GM19035 (cell line): ENCODE measurements around the gene GFPT1.
"Not testable (repeated sequence)": the region's sequence is repeated elsewhere in the genome, so short reads cannot be mapped to it uniquely, and the experiment has no call there.

Experiments
- ATAC-seq: cut with Tn5 transposase; IDR thresholded peaks from one replicate; pipeline ENCODE4 v1.9.1; 2021; ENCODE audit not compliant: unreplicated experiment

GFPT1 gene

DNA sequence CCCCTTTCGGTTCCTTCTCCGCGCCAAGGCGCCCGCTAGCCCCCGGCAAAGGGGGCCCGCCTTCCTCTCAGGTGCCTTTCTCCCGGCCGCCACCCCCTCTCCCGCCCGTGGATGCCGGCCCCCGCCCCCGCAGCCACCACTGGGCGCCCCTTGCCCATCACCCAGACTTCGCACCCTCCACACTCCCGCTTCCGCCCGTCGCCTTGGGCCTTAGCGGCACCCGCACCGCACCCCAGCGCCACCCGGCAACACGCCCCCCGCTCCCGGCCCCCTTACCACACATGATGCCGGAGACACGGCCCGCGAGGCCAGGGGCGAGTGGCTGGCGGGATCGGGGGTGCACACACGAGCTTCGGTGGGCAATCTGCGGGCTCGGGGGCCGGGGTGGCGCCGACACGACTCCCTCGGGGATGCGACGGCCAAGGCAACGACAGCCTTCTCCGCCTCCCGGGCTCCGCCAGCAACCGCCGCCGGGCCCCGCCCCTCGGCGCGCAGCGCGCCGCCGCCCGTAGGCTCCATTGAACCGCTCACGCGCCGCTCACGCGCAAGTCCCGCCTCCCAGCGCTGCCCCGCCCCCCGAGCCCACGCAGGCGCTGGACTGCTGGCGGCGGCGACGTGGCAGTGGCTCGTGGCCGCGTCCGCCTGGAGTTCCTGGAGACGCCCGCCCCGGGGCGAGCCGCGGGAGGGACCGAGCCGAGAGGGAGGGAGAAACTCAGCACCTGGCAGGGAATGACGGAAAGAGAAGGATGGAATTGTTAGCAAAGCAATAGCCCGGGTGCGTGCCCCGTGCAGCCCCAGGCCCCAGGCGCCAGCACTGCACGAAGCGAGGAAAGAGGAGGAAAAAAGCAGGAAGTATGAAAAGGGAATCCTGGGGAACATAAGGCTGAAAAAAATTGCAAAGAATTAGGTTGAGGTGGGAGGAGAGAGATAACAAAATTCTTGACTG is at the start of gene GFPT1:
Gene GFPT1, minus strand, starts transcription at position 439 of the 946 bp plus-strand sequence. Its CDS starts 156 bp downstream, at position 283.
- peak; percentile 87 for ATAC-seq

DNA sequence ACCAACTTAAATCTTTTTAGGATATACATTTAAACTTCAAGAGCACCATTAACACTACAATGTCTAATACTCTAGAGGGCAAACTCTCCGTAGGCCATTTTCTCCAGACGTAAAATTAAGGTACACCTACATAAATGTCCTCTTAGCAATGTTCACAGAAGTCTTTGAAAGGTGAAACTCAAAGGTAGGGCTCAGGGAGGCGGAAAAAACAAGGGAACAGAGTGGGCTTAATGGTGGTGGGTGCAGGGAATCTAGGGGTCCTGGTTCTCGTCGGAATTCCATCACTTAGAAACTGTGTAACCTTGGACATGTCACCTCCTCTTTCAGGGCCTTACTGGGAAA is 49.5 kb upstream of the GFPT1 start:
- ATAC-seq, result no peak

DNA sequence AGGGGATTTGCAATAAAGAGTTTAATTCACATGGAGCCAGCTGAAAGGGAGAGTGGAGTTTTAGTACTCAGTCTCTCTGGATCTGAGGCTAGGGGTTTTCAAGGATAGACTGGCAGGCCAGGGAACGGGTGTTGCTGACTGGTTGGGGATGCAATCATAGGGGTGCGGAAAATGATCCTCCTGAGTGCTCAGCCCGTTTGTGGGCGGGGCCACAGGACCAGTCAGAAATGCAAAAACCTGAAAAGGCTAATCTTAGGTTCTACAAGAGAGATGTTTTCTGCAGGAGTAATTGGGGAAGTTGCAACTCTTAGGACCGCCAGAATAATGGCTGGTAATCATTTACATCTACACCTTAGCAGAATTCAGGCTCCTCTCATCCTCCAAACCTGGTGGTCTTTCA is 47.7 kb upstream of the GFPT1 start:
- no peak for ATAC-seq

DNA sequence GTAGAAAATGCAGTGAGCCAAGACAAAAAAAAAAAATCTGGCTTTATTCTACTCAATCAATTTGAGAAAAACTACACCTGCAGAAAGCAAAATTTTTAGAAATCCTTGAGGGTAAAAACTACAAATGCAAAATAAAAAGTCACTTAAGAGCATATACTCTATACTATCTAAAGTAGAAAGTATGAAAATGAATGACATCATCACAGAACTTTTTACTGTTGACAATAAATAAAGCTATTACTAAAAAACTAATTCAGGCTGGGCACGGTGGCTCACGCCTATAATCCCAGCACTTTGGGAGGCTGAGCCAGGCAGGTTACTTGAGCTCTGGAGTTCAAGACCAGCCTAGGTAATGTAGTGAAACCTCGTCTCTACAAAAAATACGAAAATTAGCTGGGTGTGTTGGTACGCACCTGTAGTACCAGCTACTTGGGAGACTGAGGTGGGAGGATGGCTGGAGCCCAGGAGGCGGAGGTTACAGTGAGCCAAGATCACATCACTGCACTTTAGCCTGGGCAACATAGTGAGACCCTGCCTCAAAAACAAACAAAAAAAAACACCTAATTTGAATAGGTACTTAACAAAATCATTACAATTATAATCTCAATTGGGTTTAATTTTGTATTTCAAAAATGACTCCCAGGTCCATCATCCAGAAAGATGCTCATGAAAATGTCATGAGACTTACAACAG is 42.6 kb upstream of the GFPT1 start:
- no peak for ATAC-seq

DNA sequence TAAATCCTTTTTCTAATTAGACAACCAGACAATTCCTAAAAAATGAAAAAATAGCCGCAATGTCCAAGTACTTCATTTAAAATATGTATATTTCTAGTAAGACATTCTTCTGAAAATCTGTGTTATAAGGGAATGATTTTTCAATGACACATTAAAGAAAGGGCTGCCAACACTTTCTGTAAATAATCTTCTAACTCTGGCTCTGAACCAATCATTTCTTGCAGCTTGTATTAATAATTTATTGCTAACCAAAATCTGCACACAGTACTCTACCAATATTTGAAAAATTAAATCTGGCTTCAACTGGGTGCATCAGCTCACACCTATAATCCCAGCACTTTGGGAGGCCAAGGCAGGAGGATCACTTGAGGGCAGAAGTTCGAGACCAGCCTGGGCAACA is 42.0 kb upstream of the GFPT1 start:
- ATAC-seq, result no peak

DNA sequence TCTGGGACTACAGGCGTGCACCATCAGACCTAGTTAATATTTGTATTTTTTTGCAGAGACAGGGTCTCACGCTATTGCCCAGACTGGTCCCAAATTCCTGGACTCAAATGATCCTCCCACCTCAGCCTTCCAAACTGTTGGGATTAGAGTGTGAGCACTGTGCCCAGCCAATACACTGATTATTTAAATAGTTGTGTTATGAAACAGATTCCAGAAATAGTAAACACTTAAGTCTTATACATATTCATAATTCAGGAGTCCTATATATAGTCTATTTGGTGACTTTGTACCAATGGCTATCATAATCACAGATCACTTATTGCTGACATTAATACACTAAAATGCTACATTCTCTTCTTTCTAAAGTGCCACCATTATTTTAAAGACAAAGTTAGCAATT is 37.4 kb upstream of the GFPT1 start:
- no peak for ATAC-seq

DNA sequence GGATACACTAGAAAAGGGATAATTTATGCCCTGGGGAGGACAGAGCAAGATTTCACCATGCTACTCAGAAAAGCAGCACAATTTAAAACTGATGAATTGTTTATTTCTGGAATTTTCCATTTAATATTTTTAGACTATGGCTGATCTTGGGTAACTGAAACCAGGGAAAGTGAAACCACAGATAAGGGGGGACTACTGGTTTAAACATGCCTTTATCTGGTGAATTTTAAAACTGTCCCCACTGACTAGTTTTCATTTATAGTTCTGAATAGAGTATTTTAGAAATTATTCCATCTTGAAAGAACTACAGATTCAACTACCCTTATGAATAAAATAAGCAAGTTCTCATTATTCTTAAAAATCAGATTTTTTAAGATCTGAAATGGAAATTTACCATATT is 35.2 kb upstream of the GFPT1 start:
- ATAC-seq, result no peak

DNA sequence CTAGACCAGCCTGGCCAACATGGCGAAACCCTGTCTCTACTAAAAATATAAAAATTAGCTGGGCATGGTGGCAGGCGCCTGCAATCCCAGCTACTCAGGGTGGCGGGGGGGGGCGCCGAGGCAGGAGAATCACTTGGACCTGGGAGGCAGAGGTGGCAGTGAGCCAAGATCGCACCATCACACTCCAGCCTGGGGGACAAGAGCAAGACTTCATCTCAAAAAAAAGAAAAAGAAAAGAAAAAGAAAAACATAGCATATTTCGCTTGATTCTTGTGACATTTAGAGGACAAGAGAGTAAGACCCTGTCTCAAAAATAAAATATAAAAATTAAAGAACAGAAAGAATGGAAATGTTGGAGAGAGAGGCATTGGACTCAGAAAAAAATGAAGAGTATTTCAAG is 32.1 kb upstream of the GFPT1 start:
- not testable (repeated sequence) for ATAC-seq

DNA sequence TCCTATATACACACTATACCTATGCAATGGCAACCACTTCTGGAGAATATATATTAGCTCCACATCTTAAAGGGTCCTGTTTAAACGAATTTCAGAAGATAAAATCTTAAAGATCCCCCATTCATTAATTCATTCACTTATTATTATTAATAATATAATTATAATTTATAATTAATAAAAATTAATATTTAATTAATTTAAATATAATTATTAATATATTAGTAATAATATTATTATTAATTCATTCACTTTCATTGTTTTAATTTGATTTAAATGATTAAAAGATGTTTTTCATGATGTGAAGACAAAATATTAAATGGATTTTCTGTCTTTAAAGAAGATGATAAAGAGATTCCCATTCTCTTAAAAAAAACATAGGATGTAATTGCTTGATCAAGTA is 29.1 kb upstream of the GFPT1 start:
- no peak for ATAC-seq

DNA sequence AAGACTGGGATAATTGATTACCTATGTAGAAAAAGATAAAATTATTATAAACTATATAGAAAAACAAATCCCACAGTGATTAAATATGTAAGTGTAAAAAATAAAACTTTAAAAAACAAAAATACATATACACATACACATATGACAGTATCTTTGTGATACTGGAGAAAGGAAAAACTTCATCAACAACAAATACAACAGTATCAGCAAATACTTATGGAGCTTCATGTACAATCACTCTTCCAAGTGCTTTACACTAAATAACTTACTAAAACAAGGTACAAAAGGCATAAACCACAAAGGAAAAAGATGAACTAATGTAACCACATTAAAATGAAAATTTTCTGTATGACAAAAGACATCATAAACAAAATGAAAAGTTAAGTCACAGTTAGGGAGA is 24.1 kb upstream of the GFPT1 start:
- ATAC-seq, result no peak

DNA sequence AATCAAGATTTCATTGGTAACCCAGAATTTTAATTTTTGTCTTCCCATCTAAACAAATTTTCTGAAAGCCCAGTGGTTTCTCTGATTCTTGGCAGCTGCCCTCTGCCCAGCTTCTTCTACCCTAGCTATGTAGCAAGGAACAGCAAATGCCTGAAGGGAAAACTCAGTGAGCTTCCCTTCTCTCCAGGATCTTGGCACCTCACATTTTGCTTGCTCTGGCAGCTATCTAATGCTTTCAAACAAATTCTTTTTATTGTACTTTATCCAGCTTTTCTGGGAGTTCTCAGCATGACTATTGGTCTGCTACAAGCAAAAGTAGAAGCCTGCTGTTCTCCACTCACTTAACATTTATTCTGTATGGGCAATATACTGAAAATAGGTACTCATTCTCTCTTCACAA is 18.3 kb upstream of the GFPT1 start:
- ATAC-seq, result no peak

DNA sequence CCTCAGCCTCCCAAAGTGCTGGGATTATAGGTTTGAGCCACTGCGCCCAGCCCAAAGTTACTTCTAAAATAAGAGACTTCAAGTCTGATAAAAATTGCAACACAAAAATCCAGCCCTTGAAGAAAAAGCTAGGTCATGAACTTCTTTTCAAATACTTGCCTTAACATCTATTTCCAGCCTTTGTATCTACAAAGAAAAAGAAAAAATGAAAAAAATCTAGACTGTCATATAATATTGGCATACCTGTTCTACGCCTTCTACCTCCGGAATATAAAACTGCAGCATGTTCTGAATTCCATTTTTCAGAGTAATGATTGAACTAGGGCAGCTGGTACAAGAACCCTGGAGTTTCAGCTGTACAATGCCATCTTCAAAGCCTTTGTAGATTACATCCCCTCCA is 13.1 kb upstream of the GFPT1 start:
- no peak for ATAC-seq

DNA sequence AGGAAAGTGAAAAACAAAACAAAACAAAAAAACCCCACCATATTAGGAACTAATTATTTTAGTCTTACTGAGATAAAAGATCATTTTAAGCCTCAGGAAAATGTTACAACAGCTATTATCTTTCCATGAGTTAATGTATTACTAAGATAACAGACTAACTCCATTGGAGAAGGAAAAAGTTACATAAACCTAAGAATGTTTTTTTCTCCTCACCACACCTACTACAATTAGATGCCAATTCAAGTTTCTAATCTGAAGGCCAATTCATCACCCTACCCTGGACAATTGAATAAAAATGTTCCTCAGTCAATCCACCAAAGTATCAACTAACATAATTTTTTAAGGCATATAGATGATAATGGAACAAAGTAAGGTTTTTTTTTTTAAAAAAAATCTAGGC is 10.2 kb upstream of the GFPT1 start:
- no peak for ATAC-seq

DNA sequence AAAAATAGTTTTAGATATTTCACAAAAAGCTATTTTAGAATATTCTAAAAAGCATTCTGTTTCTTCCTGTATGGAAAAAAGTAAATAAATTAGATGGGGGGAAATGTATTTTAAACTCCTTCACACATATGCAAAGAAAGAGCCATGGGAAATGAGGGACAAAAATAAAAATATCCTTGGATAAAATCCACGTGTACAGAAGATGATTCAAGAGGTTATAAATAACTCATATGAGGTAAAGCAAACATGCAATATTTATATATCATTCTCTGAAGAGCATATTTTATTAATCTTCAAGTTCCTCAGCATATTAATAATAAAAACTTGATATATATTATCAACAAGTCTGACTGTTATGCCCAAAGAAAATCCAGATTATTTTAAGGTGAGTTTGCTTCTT is 8.8 kb upstream of the GFPT1 start:
- ATAC-seq, result no peak

DNA sequence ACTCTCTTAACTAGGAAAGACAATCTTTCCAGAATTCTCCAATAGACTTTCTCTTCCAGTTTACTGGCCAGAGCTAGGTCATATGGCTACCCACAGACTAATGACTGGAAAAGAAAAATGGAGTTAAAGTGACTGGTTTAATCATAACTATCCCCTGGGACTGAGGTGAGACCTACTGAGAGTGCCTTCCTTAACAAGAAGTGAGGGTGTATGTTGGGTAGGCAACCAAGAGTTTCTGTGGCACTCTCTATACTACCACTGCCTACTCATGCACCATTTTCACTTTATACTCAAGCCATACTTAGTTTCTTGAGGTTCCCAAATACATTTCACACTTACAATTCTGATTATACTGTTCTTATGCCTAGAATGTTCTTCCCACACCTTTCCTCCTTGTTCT is 6.9 kb upstream of the GFPT1 start:
- ATAC-seq, result no peak

DNA sequence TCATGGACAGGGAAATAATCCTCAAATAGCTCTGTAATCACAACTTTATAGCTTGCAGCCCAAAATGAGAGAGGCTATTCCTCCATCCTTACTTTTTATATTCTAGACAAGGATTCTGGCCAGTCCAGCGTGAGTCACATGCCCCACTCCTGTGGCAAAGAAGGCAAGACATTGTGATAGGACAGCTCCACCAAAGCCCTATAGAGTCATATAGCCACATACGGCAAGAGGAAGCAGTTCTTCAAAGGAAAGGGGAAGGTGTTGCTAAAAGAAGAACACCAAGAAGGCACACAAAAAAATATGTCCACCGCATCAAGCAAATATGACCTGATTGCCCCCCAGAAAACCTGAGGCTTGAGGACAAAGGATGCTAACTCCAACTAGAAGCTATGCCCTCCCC is 3.4 kb upstream of the GFPT1 start:
- no peak for ATAC-seq

DNA sequence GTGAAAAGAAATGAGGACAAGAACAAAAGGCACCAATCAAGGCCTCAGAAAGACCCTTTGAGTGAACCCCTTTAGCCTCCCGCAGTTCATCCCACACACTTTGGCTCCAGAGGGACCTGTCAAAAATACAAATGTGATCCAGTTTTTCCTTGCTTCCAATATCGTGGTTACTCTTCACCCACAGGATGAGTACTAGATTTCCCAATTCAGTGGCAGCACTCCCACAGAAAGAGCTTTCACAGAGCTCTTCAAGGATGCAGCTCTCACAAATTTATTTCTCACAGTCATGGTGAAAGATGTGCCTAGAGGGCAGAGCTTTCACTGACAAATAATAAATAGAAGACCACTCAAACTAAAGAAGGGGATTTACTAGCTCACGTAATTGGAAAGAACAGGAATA is 3.0 kb upstream of the GFPT1 start:
- ATAC-seq, result no peak

DNA sequence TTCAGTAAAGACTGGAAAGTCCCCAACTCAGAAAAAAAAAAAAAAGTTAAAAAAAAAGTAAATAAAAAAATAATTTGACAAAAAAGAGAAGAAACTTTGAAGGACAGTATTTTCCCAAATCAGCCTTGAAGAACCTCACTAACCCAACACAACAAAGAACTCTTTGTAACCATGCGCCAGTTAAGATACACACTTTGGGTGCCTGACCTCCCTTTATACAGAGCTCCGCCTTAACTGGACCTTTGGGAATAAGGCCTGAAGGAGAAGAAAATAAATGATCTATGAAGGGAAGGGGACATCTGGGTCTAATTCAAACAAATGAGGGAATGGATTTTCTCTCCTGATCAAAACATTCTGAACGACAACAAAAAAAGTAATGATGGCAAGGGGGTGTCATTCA is 2.2 kb upstream of the GFPT1 start:
- no peak for ATAC-seq

DNA sequence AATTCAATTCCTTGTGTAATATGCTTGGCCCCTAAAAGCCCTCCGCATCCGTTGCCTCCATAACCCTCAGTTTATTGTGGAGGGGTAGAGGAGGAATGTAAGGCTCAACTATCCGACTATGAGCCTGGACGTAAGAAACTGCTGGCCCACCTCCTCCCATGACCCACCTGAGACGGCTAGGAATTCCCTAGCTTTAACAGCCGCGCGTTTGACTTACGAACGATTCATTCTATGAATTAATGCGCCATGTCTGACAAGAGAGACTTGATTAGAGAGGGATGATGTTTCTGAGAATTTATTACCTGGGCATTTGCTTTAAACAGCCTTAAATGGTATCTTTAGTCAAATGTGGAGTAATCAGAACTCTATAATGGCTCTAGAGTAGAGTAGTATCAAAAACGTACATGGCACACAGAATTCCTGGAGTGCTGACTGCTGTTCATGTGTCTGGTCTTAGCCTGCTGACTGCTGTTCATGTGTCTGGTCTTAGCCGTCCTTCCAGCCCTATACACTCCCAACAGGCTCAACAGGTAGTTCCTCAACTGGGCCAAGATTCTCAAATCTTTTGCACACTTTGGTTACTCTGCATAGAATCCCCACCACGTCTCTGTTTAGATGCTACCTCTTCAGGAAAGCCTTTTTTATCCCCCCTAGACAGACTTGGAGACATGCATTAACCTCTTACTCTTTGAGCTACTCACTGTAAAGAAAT is 899 bp upstream of the GFPT1 start:
- ATAC-seq, result no peak

DNA sequence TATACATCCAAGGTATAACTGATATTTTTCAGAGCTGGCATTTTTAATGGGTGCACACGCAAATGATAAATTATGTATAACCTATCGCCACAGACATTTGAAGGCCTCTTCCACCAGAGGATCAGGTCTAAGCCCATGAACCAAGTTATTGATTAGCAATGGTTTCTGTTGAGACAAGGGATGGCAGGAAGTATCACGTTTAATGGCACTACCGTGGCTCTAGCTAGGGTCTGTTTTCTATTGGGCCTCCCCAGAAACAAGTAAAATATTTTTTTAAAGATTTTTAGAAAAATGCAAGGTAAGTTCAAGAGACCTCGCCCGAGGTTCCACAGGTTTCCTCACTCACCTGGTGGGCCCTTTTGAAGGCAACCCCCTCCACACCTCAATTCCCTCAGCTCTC is 667 bp downstream of the GFPT1 start:
- peak; percentile 14 for ATAC-seq

DNA sequence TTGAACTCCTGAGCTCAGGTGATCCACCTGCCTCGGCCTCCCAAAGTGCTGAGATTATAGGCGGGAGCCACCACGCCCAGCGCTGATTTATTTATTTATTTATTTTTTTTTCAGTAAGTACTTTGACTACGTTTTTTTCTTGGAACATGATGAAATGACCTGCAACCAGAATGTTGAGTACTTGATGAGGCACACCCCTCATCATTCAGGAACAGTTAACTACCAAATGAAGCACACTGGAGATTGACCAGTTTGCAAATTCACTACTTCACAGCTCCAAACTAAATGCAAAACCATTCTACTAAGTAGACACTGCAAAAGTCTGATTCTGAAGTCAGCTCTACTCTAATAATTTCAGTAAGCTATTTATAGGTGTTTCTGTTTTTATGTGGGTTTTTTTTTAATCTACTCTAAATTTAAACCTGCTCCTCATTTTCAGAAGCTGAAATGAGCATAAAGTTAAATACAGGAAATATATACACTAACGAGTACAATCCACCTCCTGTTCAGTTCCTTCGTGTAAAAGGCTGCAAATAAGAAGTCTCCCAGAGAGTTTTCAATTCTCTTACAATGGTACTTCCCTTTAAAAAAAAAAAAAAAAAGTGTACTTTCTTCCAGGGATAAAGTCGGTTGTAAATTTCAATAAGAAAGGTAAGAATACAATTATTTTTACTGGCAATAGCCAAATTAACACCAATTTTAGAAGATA is 1.4 kb downstream of the GFPT1 start:
- ATAC-seq, result no peak
